Activated T-cell treated with anti-CD3 and anti-CD28 coated beads for 4 hours (primary cell): ENCODE results near the gene MSI2.

Source experiments
- DNase-seq: peaks from one replicate; pipeline ENCODE4 v3.0.0-alpha.2; 2020

The MSI2 gene

DNA sequence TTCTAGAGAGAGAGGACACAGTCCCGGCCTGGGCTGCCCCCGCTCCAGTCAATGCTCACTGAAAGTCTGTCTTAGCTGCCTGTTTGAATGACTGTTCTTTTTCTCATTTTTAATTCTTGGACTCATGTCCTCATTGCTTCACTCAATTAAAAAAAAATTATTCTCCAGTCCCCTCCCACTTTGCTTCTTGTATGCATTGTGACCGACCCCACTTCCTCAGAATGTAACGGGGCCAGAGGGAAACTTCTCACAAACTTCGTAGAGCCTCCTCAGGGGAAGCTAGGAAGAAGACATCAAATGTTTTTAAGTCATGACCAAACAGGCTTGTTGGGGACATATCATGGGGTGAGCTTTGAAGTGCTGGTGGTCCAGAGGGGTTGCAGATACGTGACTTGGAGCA lies 375.5 kb downstream of the MSI2 start:
- DNase-seq = no peak

DNA sequence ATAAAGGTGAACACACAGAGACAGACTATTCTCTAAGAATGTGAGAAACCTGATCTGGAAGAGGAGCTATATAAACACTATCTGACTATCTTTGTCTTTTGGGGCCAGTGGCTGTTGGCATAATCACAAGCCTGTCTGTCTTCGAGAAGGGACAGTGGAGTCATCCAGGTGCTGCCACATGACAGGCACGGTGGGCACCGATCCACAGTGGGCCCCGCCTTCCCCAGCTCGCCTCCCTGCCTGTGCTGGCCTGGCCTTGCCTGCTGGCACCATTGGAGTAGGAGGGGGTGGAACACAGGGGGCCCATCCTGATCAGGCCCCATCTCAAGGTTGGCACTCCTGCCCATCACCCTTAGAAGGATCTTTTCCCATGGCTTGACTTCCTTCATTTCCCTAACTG lies 376.0 kb downstream of the MSI2 start:
- DNase-seq = no peak

DNA sequence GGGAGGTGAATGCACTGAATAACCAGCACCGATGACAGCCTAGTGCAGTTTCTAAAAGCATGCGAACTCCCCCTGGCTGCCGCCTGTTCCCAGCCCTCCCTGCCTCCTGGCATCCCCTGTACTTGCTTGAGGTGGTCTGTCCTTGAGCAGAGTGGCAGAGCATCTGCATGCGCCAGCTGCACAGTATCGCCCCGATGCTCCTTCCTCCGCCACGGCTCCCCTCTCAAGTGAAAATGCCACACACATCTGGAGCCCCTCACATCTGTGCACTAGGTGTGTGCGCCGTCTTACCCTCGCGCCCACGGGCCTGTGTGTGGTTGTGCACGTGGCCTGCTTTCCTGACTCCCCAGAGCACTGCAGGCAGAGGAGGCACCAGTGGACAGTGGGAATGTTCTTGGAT lies 376.9 kb downstream of the MSI2 start:
- DNase-seq = no peak

DNA sequence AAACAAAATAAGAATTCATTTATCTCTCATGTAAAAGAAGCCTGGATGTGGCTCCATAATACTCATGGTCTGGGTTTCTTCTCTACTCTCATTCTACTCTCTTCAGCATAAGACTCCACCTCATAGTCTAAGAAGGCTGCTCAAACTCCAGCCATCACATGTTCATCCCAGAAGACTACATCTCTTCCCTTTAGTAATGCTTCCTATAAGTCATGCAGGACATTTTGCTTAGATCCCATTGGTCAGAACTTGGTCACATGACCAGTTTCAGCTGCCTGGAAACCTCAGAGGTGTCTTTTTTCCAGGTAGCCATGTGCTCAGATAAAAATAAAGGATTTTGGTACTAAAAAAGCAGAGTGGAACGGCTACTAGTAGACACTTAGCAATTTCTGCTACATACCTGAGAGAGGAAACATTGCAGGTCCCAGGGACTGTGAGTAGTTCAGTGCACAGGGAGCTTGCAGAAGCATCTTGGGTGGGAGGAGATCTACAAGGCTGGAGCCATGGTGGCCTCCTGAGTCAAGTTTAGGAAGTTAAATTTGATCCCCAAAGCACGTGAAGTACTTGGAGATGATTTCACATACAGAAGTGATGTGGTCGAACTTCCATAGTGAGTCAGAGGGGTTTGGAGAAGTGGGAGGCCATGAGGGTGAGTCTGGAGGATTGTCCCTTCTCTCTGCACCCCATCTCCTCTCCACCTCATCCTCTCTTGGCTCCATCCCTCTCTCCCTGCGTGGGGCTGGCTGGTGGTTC lies 378.6 kb downstream of the MSI2 start:
- DNase-seq = no peak

DNA sequence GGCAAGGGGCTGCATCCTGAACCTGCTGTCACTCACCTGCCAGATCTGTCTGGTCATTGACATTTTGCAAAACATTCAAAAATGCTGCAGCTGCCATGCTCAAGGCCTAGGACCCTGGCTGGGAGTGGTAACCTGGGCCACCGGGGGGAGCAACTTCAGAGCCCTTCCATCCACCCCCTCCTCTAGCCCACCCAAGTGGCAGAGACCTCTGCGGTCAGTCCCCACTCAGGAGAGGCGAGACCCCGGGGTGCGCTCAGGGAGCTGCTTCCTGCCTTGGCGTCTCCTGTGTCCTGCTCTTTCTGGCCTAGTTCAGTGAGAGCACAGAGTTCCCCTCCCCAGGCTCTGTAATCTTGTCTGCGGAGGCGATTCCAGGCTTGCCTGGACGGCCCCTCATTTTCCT lies 380.0 kb downstream of the MSI2 start:
- DNase-seq = no peak

DNA sequence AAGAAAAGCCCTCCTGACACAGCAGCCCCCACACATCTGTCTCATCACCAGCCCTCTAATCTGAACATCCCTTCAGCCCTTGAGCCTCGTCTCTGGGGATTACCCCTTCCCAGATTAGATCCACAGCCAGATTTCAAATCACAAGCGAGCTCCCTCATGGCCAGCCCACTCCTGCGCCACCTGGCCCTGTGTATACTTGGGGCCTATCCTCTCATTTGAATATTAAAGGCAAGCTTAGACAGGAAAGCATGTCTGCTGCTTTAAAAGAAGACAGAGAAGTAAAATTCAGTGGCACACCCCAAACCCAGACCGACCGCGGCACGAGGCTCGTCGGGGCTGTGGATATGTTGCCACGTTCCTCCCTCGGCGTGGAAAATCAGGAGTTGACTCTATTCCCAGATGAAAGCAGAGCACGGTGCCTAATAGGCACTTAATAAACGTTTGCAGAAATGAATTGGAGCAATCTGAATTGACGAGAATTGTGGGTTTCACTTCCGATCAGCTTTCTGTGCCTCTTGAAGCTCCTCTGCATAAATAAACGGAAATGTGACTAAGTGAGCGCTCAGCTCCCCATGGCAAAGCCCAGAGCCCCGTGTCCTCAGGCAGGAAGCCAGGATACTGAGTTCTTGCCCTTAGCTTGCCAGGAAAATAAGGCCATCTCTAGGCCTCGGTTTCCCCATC lies 380.8 kb downstream of the MSI2 start:
- no peak for DNase-seq

DNA sequence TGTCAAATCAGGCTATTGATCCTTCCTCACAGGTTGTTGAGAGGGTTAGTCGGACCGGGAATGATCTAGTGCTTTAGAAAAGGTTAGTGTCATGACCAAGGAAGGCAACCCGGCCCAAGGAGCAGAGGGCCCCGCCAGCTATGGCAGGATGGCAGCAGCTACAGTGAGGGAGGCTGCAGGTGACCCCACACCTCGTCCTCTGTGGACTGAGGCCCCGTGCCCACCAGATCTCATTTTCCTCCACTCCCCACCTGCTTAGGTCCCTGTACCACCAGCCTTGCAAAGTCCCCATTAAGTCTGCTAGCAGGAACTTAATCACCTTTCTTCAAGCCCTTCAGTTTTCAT lies 381.3 kb downstream of the MSI2 start:
- DNase-seq = no peak

DNA sequence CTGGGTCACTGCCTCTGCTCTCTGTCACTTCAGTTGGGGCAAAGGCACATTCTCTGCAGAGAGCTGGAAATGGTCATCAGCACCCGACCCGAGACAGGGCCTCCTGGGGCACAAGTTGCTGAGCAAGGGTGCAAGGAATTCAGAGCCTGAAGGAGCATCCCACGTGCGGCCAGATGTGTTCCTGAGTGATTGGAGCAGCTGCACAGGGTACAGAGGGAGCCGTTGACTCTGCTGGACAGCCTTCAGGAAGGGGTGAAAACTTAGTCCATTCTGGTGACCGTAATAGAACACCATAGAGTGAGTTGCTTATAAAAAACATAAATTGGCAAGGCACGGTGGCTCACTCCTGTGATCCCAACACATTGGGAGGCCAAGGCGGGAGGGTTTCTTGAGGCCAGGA lies 382.0 kb downstream of the MSI2 start:
- DNase-seq = no peak

DNA sequence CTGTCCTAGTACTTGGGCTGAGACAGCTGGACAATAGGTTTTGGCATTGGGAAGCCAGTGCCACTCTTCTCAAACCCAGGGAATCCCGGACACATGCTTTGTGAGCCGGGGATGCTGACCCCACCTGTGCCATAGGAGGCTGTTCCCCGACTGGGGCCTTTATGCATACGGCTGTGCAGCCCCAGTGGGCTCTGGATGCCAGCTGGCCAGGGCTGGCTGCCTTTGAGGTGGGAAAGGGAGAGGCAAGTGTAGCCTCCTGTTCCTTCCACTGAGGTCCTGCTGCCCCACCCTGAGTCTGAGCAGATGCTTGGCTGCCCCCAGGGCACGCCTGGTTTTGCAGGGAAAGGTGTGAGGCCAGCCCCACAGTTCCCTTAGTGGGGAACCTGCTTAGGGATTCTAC lies 383.1 kb downstream of the MSI2 start:
- DNase-seq = no peak

DNA sequence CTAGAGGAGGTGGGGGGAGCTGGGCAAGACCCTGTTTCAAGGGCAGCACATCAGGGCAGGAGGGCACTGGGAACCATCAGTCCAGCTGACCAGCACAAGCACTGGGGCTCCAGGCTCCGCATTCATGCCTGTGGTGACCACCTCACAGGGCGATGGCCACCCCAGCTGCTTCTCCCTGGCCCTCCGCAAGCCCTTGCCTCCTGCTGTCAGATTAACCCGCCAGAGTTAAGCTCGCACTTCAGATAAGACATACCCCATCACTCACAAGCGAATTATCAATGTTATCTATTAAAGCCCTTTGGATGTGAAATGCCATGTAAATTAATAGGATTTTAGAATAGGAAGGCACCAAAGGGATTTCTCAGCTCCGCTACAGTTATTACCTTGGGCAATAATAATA lies 383.8 kb downstream of the MSI2 start:
- no peak for DNase-seq

DNA sequence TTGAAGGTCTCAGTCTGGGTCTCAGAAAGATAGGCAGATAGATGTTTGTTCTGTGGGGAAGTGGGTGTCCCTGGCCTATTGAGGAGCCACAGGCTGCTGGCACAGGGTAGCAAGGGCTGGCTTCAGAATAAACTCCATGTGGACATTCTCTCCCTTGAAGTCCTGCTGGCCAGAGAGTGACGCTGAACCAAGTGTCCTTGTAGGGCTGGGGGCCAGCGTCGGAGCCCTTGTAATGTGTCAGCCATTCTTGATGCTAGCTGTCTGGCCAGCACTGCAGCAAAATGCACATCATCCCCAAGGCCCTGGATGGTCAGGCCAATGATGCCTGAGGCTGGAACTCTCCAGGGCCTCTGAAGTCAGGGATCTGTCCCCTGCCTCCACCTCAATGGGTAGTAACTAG lies 385.4 kb downstream of the MSI2 start:
- DNase-seq = no peak

DNA sequence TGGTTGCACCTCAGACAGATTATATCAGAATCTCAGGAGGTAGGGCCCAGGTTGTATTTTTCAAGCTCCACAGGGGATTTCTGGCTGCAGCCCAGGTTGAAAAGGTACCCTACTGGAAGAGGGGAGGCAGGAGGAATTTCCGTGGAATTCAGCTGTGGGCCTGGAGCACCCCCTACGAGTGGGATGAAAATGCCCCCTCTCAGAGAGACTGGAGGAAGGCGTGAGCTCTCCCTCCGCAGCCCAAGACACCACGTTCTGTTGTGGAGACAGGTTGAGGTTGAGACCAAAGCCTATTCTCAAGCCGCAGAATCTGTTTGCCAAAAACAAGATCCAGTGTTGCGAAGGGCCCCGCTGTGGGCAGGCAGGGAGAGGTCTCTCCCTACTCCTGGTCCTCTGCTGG lies 386.7 kb downstream of the MSI2 start:
- no peak for DNase-seq

DNA sequence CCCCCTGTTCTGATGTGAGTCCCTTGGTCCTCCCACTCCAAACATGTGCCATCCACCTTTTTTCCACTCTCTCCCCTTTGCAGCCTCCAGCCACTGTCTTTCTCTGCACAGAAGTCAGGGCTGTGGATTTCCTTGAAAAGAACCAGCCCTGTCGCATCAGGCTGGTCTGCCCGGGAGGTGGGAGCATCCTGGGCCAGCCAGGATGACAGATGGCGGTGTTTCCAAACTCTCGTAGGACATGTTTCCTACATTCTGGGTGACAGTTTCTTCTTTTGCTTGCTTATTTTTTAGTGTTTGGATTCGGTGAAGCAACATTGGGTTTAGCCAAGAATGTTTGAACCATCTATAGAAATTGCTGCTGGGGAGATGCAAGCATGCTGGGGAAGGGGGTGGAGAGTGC lies 388.0 kb downstream of the MSI2 start:
- no peak for DNase-seq

DNA sequence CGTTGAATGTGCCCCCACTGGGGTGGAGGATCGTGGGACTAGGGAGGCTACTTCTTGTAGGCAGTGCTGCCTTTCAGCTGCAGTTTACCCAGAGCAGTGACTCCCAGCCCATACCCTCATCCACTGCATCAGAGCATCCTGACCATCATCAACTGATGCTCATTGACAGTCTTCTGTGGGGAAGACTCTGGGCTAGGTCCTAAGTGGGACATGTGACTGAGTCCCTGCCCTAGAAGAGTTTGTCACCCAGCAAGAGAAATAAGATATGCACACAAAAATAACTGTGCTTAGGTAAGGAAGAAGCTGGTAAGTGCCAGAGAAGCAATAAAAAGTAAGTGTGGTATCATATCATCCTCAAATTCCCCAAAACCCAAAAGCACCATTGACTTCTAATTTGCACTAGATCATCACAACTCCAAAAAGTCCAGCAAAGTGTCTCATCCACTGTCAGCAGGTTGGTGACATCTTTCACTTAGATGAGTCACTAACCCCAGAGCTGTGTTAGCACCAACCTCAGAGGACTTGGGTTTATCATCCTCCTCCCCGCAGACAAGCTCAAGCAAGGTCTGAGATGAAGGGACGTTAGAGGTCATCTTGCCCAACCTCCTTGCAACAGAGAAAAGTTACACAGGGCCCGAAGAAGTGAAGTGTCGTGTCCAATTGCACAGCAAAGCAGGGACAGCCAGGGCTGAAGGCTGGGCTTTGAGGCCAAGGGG lies 389.8 kb downstream of the MSI2 start:
- no peak for DNase-seq

DNA sequence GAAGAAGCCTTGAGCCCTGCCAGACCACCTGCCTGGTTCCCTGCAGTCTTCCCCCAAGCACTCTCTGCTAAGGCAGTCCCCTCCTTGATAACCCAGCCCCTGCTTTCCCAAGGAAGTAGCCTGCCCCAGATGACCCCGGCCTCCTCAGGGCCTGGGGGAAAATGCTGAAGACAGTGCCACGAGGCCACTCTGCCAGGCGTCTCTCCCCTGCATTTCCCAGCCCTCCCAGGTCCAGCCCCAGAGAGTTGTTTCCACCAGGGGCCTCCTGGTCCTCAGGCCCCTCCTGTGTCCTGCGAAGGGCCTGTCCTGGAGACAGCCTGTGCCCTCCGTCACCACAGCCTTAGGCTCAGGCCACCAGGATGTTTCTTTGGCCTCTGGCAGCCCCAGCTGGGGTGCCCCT lies 392.4 kb downstream of the MSI2 start:
- DNase-seq = no peak

DNA sequence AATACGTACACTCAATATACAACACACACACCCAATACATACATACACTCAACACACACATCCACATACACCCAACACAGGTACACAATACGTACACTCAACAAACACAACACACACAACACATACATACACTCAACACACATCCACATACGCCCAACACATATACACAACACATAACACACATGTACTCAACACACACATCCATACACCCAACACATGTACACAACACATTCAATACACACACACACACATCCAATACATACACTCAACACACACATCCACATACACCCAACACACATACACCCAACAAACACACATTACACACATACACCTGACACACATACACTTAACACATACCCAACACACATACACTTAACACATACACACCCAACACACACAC lies 392.9 kb downstream of the MSI2 start:
- DNase-seq = no peak

DNA sequence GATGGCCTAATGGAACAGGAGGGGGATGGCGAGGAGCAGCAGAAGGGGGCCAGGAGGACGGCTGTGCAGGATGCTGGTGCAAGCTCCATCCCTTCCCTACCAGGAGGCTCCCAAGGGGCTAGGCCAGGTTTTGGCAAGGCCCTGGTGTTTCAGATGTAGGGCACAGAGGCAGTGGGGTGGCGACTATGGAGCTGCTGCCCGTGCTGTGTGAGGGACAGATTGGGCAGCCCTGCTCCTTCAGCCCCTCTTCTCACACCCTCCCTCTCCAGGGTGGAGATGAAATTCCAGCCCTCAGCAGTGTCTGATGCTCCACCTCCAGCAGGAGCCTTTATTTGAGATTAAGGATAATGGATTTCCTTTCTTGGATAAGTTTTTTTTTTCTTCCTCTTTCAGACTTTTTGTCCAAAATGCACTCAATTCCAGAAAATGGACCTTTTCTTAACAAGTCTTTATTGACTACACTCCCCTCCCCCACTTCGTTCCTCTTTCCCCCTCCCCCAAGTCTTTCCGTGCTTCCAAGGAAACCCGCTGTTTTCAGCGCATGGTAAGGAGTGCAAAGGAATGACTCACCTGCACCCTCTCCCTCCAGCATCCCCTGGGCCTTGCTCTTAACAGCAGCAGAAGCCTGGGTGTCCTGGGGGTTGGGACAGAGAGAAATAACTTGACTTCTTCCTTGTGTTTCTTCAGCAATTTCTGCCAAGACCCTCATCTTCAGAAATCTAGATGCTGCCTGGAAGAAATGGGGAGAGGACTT lies 393.6 kb downstream of the MSI2 start:
- no peak for DNase-seq

DNA sequence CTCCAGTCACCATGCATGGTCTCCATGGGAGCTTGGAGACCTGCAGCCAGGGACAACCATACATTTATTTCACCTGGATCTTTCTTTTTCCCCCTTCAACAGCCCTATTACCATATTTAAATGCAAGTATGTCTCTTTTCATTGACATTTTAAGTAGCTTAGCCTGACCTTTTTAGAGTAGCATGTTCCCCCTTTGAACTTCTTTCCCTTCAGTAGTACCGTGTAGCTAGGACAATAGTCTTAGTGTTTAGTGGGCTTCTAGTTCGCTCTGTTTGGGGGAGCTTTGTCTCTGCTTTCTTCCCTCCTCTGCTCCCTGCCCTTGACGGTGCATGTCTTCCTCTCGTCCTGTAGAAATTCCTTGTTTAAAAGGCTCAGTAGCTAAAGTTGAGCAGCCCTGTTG lies 394.2 kb downstream of the MSI2 start:
- DNase-seq = no peak

DNA sequence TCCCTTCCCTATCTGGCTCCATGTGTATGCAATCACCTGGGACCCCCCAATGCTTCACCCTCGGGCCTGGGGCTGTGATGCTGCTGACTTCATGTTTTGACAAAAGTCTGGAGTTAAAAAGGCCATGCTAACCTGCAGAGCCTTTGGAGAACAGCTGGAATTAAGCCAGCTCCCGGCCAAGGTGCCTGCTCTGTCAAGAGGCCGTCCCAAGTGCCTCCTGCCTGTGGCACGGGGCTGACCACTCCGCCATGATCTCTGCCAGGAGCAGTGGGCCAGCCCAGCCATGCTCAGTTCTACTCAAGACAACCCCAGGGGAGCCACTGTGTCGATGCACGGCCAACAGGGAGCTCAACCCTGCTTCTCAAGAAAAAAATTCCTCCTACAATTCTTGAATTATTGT lies 395.1 kb downstream of the MSI2 start:
- no peak for DNase-seq

DNA sequence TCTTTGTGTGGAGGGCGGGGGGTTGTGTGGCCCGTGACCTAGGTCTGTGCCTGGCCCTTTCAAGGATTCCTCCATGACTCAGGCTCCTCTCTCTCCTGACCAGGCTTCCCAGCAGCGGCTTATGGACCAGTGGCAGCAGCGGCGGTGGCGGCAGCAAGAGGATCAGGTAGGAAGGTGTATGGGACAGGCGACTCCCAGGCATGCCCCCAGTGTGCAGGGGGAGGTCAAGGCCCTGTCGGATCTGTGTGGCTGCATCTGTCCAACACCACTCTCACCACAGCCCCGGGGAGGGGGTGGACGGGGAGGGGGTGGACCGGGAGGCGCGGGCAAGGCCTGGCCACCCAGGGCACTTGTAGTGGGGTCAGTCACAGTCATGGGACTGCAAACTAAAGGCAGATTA lies 395.7 kb downstream of the MSI2 start:
- DNase-seq = no peak

DNA sequence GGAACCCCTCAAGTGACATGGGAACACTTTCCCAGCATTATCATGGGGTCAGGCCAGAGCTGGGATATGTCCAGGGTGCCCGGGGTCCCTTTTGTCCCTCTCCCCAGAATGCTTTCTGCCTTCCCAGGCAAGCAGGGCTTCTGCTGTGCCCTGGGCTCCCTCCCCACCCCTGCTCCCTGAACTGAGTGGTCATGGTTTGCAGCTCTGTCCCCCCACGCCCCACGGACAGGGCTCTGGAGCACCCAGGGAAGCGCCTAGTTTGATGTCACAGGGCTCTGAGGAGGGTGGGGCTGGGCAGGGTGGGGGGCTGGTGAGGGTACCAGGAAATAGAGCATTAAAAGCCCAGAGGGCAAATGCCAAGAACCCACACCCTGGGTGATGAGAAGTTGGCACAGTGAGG lies 396.5 kb downstream of the MSI2 start:
- no peak for DNase-seq

DNA sequence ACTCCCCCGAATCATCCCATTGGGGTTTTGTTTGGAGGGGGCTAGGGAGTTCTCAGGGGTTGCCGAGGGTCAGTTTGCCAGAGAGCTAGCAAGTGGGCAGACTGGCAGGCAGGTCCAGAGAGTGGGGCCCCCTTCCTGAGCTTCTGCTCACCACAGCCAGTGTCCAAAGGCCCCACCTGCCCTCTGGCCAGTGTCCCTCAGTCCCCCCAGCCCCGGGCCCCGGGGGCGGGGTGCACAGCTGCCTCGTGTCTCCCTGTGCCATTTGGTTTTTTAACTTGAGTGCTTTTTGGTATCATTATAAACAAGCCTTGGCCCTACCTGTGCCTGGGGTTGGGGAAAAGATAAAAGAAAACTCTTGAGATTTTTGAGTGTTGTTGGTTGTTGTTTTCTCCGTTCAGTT lies 397.0 kb downstream of the MSI2 start:
- DNase-seq = no peak

DNA sequence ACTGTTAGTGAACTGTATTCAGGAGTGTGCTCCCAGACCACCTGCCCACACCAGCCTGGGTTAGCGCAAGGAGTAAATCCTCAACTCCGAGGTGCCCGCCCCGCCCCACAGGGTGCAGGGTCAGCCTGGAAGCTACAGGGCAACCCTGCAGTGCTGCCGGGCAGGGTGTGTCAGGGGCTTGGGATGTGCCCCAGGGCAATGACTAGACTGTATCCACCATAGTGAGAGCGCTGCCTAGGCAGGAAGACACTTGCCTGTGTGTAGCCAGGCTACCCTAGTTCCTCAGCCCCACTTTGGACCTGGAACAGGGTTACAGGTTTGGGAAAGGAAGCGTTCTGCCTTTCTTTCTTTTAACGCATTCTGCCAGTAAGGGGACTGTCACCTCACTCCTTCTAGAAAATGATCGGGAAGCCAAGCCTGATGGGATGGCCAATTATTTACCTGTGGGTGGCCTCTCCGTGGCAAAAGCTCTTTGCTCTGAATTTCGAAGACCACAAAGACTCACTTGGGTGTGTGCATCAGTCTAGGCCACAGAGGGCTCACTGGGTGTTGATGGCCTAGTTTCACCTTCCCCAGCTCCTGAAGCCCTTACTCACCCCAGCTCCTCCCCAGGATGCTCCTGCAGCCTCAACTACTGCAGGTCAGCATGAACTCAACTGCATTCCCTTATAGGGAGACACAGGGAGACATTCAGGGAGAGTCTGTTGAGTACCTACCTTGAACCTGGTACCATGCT lies 397.9 kb downstream of the MSI2 start:
- DNase-seq = no peak
